SU-DHL-6 (cell line): ENCODE results near the gene PSMB5.

ENCODE experiments used
- H2AFZ ChIP-seq: fragments of 200-600 bp; sonication (generic); 2 replicates; pipeline ENCODE4 v1.6.1; 2014; ENCODE audit warnings: low read depth, mild to moderate bottlenecking, moderate library complexity, mixed read lengths, antibody characterized with exemption, low read length; ENCODE audit not compliant: severe bottlenecking
- H3F3A ChIP-seq: fragments of 200-600 bp; shearing (Covaris generic); 2 replicates; pipeline ENCODE4 v1.6.0; 2016; ENCODE audit warnings: antibody characterized with exemption, mild to moderate bottlenecking; ENCODE audit not compliant: insufficient read depth
- H3K27ac ChIP-seq: fragments of 200-600 bp; sonication (generic); 2 replicates; pipeline ENCODE4 v1.5.1; 2016; ENCODE audit warnings: low read depth, mild to moderate bottlenecking, low read length, moderate library complexity, mixed read lengths
- H3K27me3 ChIP-seq: fragments of 200-600 bp; sonication (generic), shearing (Covaris generic); 2 replicates; pipeline ENCODE4 v1.6.0; 2014; ENCODE audit warnings: mild to moderate bottlenecking, low read length
- H3K36me3 ChIP-seq: fragments of 200-600 bp; sonication (generic); 2 replicates; pipeline ENCODE4 v1.6.1; 2014; ENCODE audit warnings: mild to moderate bottlenecking, low read length, mixed read lengths
- H3K4me2 ChIP-seq: fragments of 300-600, 200-600 bp; shearing (Covaris generic), sonication (generic); 2 replicates; pipeline ENCODE4 v1.6.0; 2014; ENCODE audit warnings: low read length, low read depth, mild to moderate bottlenecking; ENCODE audit not compliant: poor library complexity, severe bottlenecking
- H3K4me3 ChIP-seq: fragments of 200-600 bp; sonication (generic); 2 replicates; pipeline ENCODE4 v1.5.1; 2014; ENCODE audit warnings: antibody characterized with exemption, low read length, mild to moderate bottlenecking, mixed read lengths; ENCODE audit not compliant: insufficient read depth, poor library complexity, severe bottlenecking
- H3K79me2 ChIP-seq: fragments of 200-600 bp; sonication (generic); 2 replicates; pipeline ENCODE4 v1.6.1; 2014; ENCODE audit warnings: mild to moderate bottlenecking, low read length, moderate library complexity; ENCODE audit not compliant: insufficient read depth
- H3K9ac ChIP-seq: fragments of 200-600 bp; sonication (generic); 2 replicates; pipeline ENCODE4 v1.7.0; 2014; ENCODE audit warnings: mild to moderate bottlenecking, low read length
- H3K9me2 ChIP-seq: fragments of 200-600 bp; sonication (generic); replicated peaks from 2 replicates; pipeline ENCODE4 v1.6.1; 2014; ENCODE audit warnings: low read length; ENCODE audit not compliant: insufficient read depth
- H3K9me3 ChIP-seq: fragments of 200-600 bp; sonication (generic); 2 replicates; pipeline ENCODE4 v1.6.1; 2014; ENCODE audit warnings: low read length, mixed read lengths; ENCODE audit not compliant: insufficient read depth
- H4K20me1 ChIP-seq: fragments of 200-600 bp; sonication (generic); 2 replicates; pipeline ENCODE4 v1.6.1; 2014; ENCODE audit warnings: low read depth, mild to moderate bottlenecking, antibody characterized with exemption, low read length, moderate library complexity, mixed read lengths
- CTCF ChIP-seq: fragments of 200-600 bp; sonication (generic); IDR thresholded peaks from one replicate; pipeline ENCODE4 v1.5.1; 2017; ENCODE audit warnings: antibody characterized with exemption, mild to moderate bottlenecking, low read length, moderate library complexity; ENCODE audit not compliant: insufficient read depth, poor library complexity, severe bottlenecking
- EZH2phosphoT487 ChIP-seq: fragments of 200-600 bp; sonication (generic), shearing (Covaris generic); conservative IDR thresholded peaks from 2 replicates; pipeline ENCODE4 v1.6.1; 2018; ENCODE audit warnings: mild to moderate bottlenecking, antibody characterized with exemption, low read length, moderate library complexity, mixed read lengths

PSMB5 gene

GRCh38 chr14:23067847-23068788, 33.4 kb upstream of the PSMB5 start:
- no peak overlapping the region for H2AFZ ChIP-seq
- H3K9me3 ChIP-seq = no peaks in the 10 kb centered on the region
- H3K27ac ChIP-seq = no peak overlapping the region
- H3K27me3 ChIP-seq = no peaks in the 10 kb centered on the region
- H4K20me1 ChIP-seq = peaks cover 9% of the 10 kb centered on the region; the same call in 1 of the 2 replicates
- peaks cover 11% of the 10 kb centered on the region for H3F3A ChIP-seq
- peaks cover 38% of the 10 kb centered on the region for H3K79me2 ChIP-seq
- no peaks in the 10 kb centered on the region for H3K9me2 ChIP-seq
- H3K4me2 ChIP-seq = peak overlapping the region; percentile 40
- no peak overlapping the region for H3K4me3 ChIP-seq
- H3K9ac ChIP-seq = peak overlapping the region; percentile 9; the same call in 1 of the 2 replicates
- peaks cover 36% of the 10 kb centered on the region for H3K36me3 ChIP-seq
- TF ChIP-seq EZH2phosphoT487 = no peak
- no peak for TF ChIP-seq CTCF

GRCh38 chr14:23066855-23067744, 32.4 kb upstream of the PSMB5 start:
- Histone ChIP-seq H3K9me3 (no peaks in the 10 kb centered on the region), H3F3A (peaks cover 3% of the 10 kb centered on the region; the same call in 1 of the 2 replicates), H3K27me3 (no peaks in the 10 kb centered on the region), H4K20me1 (peaks cover 9% of the 10 kb centered on the region; the same call in 1 of the 2 replicates), H3K9me2 (no peaks in the 10 kb centered on the region), H2AFZ (no peak overlapping the region), H3K4me3 (no peak overlapping the region), H3K27ac (no peak overlapping the region), H3K9ac (no peak overlapping the region), H3K79me2 (peaks cover 38% of the 10 kb centered on the region), H3K36me3 (peaks cover 42% of the 10 kb centered on the region), H3K4me2 (no peak overlapping the region)
- TF ChIP-seq CTCF (no peak), EZH2phosphoT487 (no peak)

GRCh38 chr14:23066368-23066767, 31.7 kb upstream of the PSMB5 start:
- Histone ChIP-seq H3K9ac (no peak overlapping the region), H3K79me2 (peaks cover 38% of the 10 kb centered on the region), H3K27ac (no peak overlapping the region)

More at GRCh38 chr14:23066368-23066767, 31.7 kb upstream of the PSMB5 start:
- TF ChIP-seq CTCF = no peak
- TF ChIP-seq EZH2phosphoT487 = no peak
- peaks cover 3% of the 10 kb centered on the region; the same call in 1 of the 2 replicates for H3F3A ChIP-seq
- H3K27me3 ChIP-seq = no peaks in the 10 kb centered on the region
- H3K36me3 ChIP-seq = peaks cover 42% of the 10 kb centered on the region
- H4K20me1 ChIP-seq = peaks cover 9% of the 10 kb centered on the region; the same call in 1 of the 2 replicates
- H3K4me3 ChIP-seq = no peak overlapping the region
- H3K4me2 ChIP-seq = no peak overlapping the region
- H3K9me3 ChIP-seq = no peaks in the 10 kb centered on the region
- no peaks in the 10 kb centered on the region for H3K9me2 ChIP-seq
- H2AFZ ChIP-seq = no peak overlapping the region
